ENCODE results near the gene SELENOS.

Gene SELENOS

DNA sequence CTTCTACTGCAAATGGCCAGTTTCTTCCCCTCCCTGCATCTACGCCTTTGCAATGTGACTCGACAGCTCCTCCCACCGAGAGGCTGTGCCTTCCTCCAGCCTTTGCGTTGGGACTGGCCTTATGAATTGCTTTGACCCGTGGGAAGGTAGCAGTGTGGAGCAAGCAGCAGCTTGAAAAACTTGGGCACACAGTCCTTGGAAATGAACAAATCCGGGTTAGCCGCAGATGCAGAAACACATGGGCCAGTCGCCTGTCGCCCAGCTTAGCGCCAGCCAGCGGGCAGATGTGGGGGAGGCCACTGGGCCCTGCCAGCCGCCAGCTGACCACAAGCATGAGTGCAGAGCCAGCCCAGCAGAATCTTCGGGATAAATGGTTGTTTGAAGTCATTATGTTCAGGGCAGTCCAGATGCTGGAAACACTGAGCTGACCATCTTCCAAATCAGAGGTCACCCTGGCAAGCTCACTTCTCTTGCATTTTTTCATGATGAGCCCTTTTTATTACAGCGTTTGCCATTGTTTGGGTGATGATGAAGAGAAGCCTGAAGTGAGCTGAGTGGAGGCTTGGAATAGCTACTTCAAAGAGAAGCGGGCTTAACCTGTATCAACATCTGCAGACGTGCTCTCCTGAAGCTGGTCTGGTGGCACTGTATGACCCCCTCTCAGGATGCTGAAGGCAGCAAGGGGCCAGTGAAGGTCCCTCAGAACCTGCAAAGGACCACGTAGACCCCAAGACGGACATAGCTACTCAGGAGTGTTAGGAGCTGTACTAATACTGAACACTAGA, 9.8 kb downstream of the SELENOS start:
- Histone ChIP-seq H3K9me3 (ENCODE audit: severe bottlenecking) (no peaks in the 10 kb centered on the region), H3K27ac (no peak overlapping the region), H3K4me3 (ENCODE audit: low read depth, low read length) (no peak overlapping the region), H3K36me3 (peaks cover 30% of the 10 kb centered on the region), H3K27me3 (ENCODE audit: insufficient read depth, low read depth, severe bottlenecking) (no peaks in the 10 kb centered on the region)
- no peak for DNase-seq
- TF ChIP-seq, protein P1, sequence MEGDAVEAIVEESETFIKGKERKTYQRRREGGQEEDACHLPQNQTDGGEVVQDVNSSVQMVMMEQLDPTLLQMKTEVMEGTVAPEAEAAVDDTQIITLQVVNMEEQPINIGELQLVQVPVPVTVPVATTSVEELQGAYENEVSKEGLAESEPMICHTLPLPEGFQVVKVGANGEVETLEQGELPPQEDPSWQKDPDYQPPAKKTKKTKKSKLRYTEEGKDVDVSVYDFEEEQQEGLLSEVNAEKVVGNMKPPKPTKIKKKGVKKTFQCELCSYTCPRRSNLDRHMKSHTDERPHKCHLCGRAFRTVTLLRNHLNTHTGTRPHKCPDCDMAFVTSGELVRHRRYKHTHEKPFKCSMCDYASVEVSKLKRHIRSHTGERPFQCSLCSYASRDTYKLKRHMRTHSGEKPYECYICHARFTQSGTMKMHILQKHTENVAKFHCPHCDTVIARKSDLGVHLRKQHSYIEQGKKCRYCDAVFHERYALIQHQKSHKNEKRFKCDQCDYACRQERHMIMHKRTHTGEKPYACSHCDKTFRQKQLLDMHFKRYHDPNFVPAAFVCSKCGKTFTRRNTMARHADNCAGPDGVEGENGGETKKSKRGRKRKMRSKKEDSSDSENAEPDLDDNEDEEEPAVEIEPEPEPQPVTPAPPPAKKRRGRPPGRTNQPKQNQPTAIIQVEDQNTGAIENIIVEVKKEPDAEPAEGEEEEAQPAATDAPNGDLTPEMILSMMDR (IDR thresholded peaks at IDR 0.05; ENCODE audit: low read depth, low read length) = no peak

DNA sequence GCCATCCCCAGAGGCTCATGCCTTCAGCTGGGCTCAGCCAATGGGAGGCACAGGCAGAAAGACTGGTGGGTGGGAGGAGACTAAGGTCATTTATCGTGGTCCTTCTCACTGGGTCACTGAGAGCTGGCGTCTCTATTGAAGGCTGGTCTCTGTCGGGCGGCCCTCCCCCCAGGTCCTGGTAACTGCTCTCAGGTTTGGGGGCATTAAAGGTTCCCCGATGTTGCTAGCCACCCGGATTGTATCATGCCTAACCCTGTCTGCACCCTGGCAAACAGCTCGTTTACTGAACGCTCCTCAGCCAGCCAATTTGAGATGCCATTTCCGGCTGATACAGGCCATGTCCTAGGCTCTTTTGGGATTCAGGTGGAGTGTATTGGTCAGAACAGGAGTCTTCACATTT, 10.5 kb downstream of the SELENOS start:
- TF ChIP-seq, protein P1 (IDR thresholded peaks at IDR 0.05; ENCODE audit: low read depth, low read length) = no peak
- H3K27ac ChIP-seq = no peak overlapping the region
- peaks cover 22% of the 10 kb centered on the region for H3K36me3 ChIP-seq
- H3K4me3 ChIP-seq (ENCODE audit: low read depth, low read length) = no peak overlapping the region
- no peak for DNase-seq
- H3K27me3 ChIP-seq (ENCODE audit: insufficient read depth, low read depth, severe bottlenecking) = no peaks in the 10 kb centered on the region
- H3K9me3 ChIP-seq (ENCODE audit: severe bottlenecking) = no peaks in the 10 kb centered on the region

DNA sequence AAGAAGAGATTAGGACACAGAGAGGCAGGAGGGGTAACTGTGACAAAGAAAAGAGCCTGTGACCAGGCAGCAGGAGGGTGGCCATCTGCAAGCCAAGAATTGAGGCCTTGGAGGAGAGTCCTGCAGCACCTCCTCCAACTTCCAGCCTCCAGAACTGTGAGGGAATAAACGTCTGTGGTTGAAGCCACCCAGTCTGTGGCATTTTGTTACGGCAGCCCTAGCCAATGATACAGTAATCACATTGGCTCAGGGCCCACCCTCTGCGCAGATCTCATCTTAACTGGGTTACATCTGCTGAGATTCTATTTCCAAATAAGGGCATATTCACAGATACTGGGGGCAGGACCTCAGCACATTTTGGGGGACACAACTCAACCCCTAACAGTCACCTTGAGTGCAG, 11.3 kb downstream of the SELENOS start:
- H3K27me3 ChIP-seq (ENCODE audit: insufficient read depth, low read depth, severe bottlenecking) = no peaks in the 10 kb centered on the region
- TF ChIP-seq, protein P1 (IDR thresholded peaks at IDR 0.05; ENCODE audit: low read depth, low read length) = no peak
- no peaks in the 10 kb centered on the region for H3K9me3 ChIP-seq (ENCODE audit: severe bottlenecking)
- no peak for DNase-seq
- peaks cover 15% of the 10 kb centered on the region for H3K36me3 ChIP-seq
- H3K27ac ChIP-seq = no peak overlapping the region
- H3K4me3 ChIP-seq (ENCODE audit: low read depth, low read length) = no peak overlapping the region

DNA sequence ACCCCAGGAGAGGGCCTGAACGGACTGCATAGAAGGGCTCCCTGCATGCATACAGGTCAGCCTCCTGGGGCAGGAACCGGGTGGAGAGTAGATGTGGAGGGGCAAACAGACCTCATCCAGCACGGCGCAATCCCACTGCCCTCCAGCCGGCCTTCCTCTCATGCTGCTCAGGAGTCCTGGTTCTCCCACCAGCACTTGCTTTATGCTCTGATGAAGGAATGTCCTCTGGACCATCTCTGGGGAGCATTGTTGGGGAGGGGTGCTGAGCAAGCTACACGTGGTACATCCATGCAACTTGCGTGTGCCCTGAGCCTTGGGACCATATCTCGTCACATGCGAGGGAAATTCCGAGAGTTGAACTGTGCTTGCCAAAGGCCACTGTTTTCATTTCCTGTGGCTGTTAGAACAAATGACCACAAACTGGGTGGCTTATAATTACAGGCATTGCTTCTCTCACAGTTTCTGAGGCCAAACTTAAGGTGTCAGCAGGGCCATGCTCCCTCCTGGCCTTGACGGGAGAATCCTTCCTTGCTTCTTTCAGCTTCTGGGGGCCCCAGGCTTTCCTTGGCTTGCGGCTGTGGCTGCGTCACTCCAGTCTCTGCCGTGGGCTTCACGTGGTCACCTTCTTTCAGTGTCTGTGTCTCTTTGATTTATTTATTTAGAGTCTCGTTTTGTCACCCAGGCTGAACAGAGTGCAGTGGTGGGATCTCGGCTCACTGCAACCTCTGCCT, 12.2 kb downstream of the SELENOS start:
- H3K9me3 ChIP-seq (ENCODE audit: severe bottlenecking) = no peaks in the 10 kb centered on the region
- H3K27ac ChIP-seq = no peak overlapping the region
- H3K27me3 ChIP-seq (ENCODE audit: insufficient read depth, low read depth, severe bottlenecking) = no peaks in the 10 kb centered on the region
- DNase-seq = no peak
- TF ChIP-seq, protein P1 (IDR thresholded peaks at IDR 0.05; ENCODE audit: low read depth, low read length) = no peak
- H3K36me3 ChIP-seq = peaks cover 7% of the 10 kb centered on the region
- H3K4me3 ChIP-seq (ENCODE audit: low read depth, low read length) = no peak overlapping the region

DNA sequence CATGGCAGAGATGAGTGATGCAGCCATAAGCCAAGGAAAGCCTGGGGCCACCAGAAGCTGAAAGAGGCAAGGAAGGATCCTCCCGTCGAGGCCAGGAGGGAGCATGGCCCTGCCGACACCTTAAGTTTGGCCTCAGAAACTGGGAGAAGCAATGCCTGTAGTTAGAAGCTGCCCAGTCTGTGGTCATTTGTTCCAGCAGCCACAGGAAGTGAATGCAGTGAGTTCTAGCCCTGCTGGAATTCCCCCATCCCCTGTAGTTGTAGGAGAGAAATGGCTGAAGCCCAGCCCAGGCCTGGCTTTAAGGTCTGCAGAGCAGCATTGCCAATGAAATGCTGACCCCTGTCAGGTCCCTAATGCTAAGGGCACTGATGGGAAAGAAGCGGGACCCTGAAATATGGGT, 13.3 kb downstream of the SELENOS start:
- H3K27ac ChIP-seq = no peak overlapping the region
- TF ChIP-seq, protein P1 (IDR thresholded peaks at IDR 0.05; ENCODE audit: low read depth, low read length) = no peak
- no peaks in the 10 kb centered on the region for H3K9me3 ChIP-seq (ENCODE audit: severe bottlenecking)
- H3K27me3 ChIP-seq (ENCODE audit: insufficient read depth, low read depth, severe bottlenecking) = no peaks in the 10 kb centered on the region
- no peak for DNase-seq
- no peaks in the 10 kb centered on the region for H3K36me3 ChIP-seq
- H3K4me3 ChIP-seq (ENCODE audit: low read depth, low read length) = no peak overlapping the region

Measured in WERI-Rb-1 (cell line).